ENCODE data around the gene KLHL13. TPM values are rescaled to one million over a fixed set of nuclear protein-coding genes. Genes with fewer than 3 reads are reported as not detected.
"Not testable (repeated sequence)": the region's sequence is repeated elsewhere in the genome, so short reads cannot be mapped to it uniquely, and the experiment has no call there.

Gene KLHL13
- total RNA-seq (1 to 10 TPM; 4.6 to 6.8 TPM), polyA plus RNA-seq (1 to 10 TPM; 2.3 to 3.2 TPM)
- long read RNA-seq, donor 1, partial matches to known transcripts, result 1 of 3 reads
- long read RNA-seq, donor 1, other reads (novel, unspliced or antisense), result 2 of 3 reads
- long read RNA-seq, donor 2, partial matches to known transcripts, result 0 of 4 reads
- long read RNA-seq, donor 2, other reads (novel, unspliced or antisense), result 2 of 4 reads

- no peaks in the 10 kb centered on the region for H3K4me1 ChIP-seq (ENCODE audit: control insufficient read depth in 1 of 2, insufficient read depth in 2 of 2, low read length in 2 of 2)
- no peaks in the 10 kb centered on the region for H3K36me3 ChIP-seq (ENCODE audit: control insufficient read depth in 1 of 2, insufficient read depth in 2 of 2, low read length in 1 of 2)
- intact Hi-C loops (cut with DNase I), result loop anchor here in 1 of 2 donors (10.0 kb wide), 1 partner anchor 108 kb away; no protein-coding TSS in a partner anchor
These were observed at the start of gene KLHL13 for GRCh38 chrX:118116713-118117550. Gene KLHL13 (minus strand): TSS chrX:118116810. CDS start chrX:118028473, 88,337 bp downstream.

GRCh38 chrX:118164138-118164537, 47.5 kb upstream of the KLHL13 start:
- DNase-seq (no peak), ATAC-seq (ENCODE audit: low FRiP score) (no peak)
- Histone ChIP-seq H3K4me3 (ENCODE audit: low read length in 2 of 2) (no peak overlapping the region), H3K4me1 (ENCODE audit: control insufficient read depth in 1 of 2, insufficient read depth in 2 of 2, low read length in 2 of 2) (no peaks in the 10 kb centered on the region), H3K9me3 (ENCODE audit: control insufficient read depth, low read length) (no peaks in the 10 kb centered on the region), H3K27me3 (ENCODE audit: control insufficient read depth in 1 of 2, insufficient read depth in 2 of 2, low read length in 1 of 2) (no peaks in the 10 kb centered on the region), H3K27ac (ENCODE audit: low read depth in 1 of 2, low read length in 2 of 2) (no peak overlapping the region), H3K36me3 (ENCODE audit: control insufficient read depth in 1 of 2, insufficient read depth in 2 of 2, low read length in 1 of 2) (no peaks in the 10 kb centered on the region)
- intact Hi-C loops (cut with DNase I), result no loop called here
- WGBS, 2 donors, result 86 to 97% methylated on average over 1 of the region's 1 CpG

More at GRCh38 chrX:118116713-118117550, at the start of gene KLHL13:
- Histone ChIP-seq H3K9me3 (ENCODE audit: control insufficient read depth, low read length) (no peaks in the 10 kb centered on the region), H3K27me3 (ENCODE audit: control insufficient read depth in 1 of 2, insufficient read depth in 2 of 2, low read length in 1 of 2) (no peaks in the 10 kb centered on the region), H3K27ac (ENCODE audit: low read depth in 1 of 2, low read length in 2 of 2) (peak within 1 kb of the TSS in 1 of 2 donors; percentile 61), H3K4me3 (ENCODE audit: low read length in 2 of 2) (peak within 1 kb of the TSS; percentile 36 to 82)
- peak; percentile 48 to 76 for DNase-seq
- ATAC-seq (ENCODE audit: low FRiP score), result peak; percentile 76
- WGBS, 2 donors, result 1 to 30% methylated on average over 34 to 41 of the region's 42 CpGs

GRCh38 chrX:118156953-118157608, 40.5 kb upstream of the KLHL13 start:
- WGBS, 2 donors, result 74 to 90% methylated on average over 7 of the region's 7 CpGs
- ATAC-seq (ENCODE audit: low FRiP score), result no peak
- H3K36me3 ChIP-seq (ENCODE audit: control insufficient read depth in 1 of 2, insufficient read depth in 2 of 2, low read length in 1 of 2), result no peaks in the 10 kb centered on the region
- H3K9me3 ChIP-seq (ENCODE audit: control insufficient read depth, low read length), result no peaks in the 10 kb centered on the region
- no peaks in the 10 kb centered on the region for H3K27me3 ChIP-seq (ENCODE audit: control insufficient read depth in 1 of 2, insufficient read depth in 2 of 2, low read length in 1 of 2)
- H3K4me1 ChIP-seq (ENCODE audit: control insufficient read depth in 1 of 2, insufficient read depth in 2 of 2, low read length in 2 of 2), result no peaks in the 10 kb centered on the region
- intact Hi-C loops (cut with DNase I), result no loop called here
- no peak overlapping the region for H3K4me3 ChIP-seq (ENCODE audit: low read length in 2 of 2)
- no peak for DNase-seq
- H3K27ac ChIP-seq (ENCODE audit: low read depth in 1 of 2, low read length in 2 of 2), result no peak overlapping the region

GRCh38 chrX:118156254-118156952, 39.8 kb upstream of the KLHL13 start:
- 84 to 87% methylated on average over 6 of the region's 6 CpGs for WGBS, 2 donors
- Histone ChIP-seq H3K9me3 (ENCODE audit: control insufficient read depth, low read length) (no peaks in the 10 kb centered on the region), H3K27ac (ENCODE audit: low read depth in 1 of 2, low read length in 2 of 2) (no peak overlapping the region), H3K27me3 (ENCODE audit: control insufficient read depth in 1 of 2, insufficient read depth in 2 of 2, low read length in 1 of 2) (no peaks in the 10 kb centered on the region), H3K4me3 (ENCODE audit: low read length in 2 of 2) (no peak overlapping the region), H3K36me3 (ENCODE audit: control insufficient read depth in 1 of 2, insufficient read depth in 2 of 2, low read length in 1 of 2) (no peaks in the 10 kb centered on the region), H3K4me1 (ENCODE audit: control insufficient read depth in 1 of 2, insufficient read depth in 2 of 2, low read length in 2 of 2) (no peaks in the 10 kb centered on the region)
- DNase-seq, result no peak
- intact Hi-C loops (cut with DNase I), result no loop called here
- no peak for ATAC-seq (ENCODE audit: low FRiP score)

- H3K4me1 ChIP-seq (ENCODE audit: control insufficient read depth in 1 of 2, insufficient read depth in 2 of 2, low read length in 2 of 2), result no peaks in the 10 kb centered on the region
- no peak overlapping the region for H3K27ac ChIP-seq (ENCODE audit: low read depth in 1 of 2, low read length in 2 of 2)
- H3K36me3 ChIP-seq (ENCODE audit: control insufficient read depth in 1 of 2, insufficient read depth in 2 of 2, low read length in 1 of 2), result no peaks in the 10 kb centered on the region
- intact Hi-C loops (cut with DNase I), result no loop called here
- ATAC-seq (ENCODE audit: low FRiP score) (no peak), DNase-seq (no peak)
- no peaks in the 10 kb centered on the region for H3K9me3 ChIP-seq (ENCODE audit: control insufficient read depth, low read length)
- H3K27me3 ChIP-seq (ENCODE audit: control insufficient read depth in 1 of 2, insufficient read depth in 2 of 2, low read length in 1 of 2), result no peaks in the 10 kb centered on the region
- H3K4me3 ChIP-seq (ENCODE audit: low read length in 2 of 2), result no peak overlapping the region
- 70% methylated on average over 1 of the region's 1 CpG for WGBS, 2 donors
These were observed 36.7 kb upstream of the KLHL13 start for GRCh38 chrX:118153270-118153669.

- intact Hi-C loops (cut with DNase I), result no loop called here
- Histone ChIP-seq H3K4me3 (ENCODE audit: low read length in 2 of 2) (no peak overlapping the region), H3K9me3 (ENCODE audit: control insufficient read depth, low read length) (no peaks in the 10 kb centered on the region), H3K27ac (ENCODE audit: low read depth in 1 of 2, low read length in 2 of 2) (no peak overlapping the region), H3K36me3 (ENCODE audit: control insufficient read depth in 1 of 2, insufficient read depth in 2 of 2, low read length in 1 of 2) (no peaks in the 10 kb centered on the region), H3K27me3 (ENCODE audit: control insufficient read depth in 1 of 2, insufficient read depth in 2 of 2, low read length in 1 of 2) (no peaks in the 10 kb centered on the region), H3K4me1 (ENCODE audit: control insufficient read depth in 1 of 2, insufficient read depth in 2 of 2, low read length in 2 of 2) (no peaks in the 10 kb centered on the region)
- ATAC-seq (ENCODE audit: low FRiP score) (no peak), DNase-seq (no peak)
- WGBS, 2 donors, result 22 to 23% methylated on average over 2 of the region's 2 CpGs
These were observed 36.1 kb upstream of the KLHL13 start for GRCh38 chrX:118152721-118153120.

GRCh38 chrX:118148737-118149136, 32.1 kb upstream of the KLHL13 start:
- Histone ChIP-seq H3K4me3 (ENCODE audit: low read length in 2 of 2) (no peak overlapping the region), H3K27ac (ENCODE audit: low read depth in 1 of 2, low read length in 2 of 2) (no peak overlapping the region), H3K27me3 (ENCODE audit: control insufficient read depth in 1 of 2, insufficient read depth in 2 of 2, low read length in 1 of 2) (no peaks in the 10 kb centered on the region), H3K36me3 (ENCODE audit: control insufficient read depth in 1 of 2, insufficient read depth in 2 of 2, low read length in 1 of 2) (no peaks in the 10 kb centered on the region), H3K4me1 (ENCODE audit: control insufficient read depth in 1 of 2, insufficient read depth in 2 of 2, low read length in 2 of 2) (no peaks in the 10 kb centered on the region), H3K9me3 (ENCODE audit: control insufficient read depth, low read length) (no peaks in the 10 kb centered on the region)
- intact Hi-C loops (cut with DNase I), result no loop called here
- WGBS, 2 donors, result 72 to 88% methylated on average over 1 of the region's 1 CpG
- ATAC-seq (ENCODE audit: low FRiP score) (no peak), DNase-seq (no peak)

- H3K36me3 ChIP-seq (ENCODE audit: control insufficient read depth in 1 of 2, insufficient read depth in 2 of 2, low read length in 1 of 2); ATAC-seq (ENCODE audit: low FRiP score); intact Hi-C loops (cut with DNase I); H3K4me1 ChIP-seq (ENCODE audit: control insufficient read depth in 1 of 2, insufficient read depth in 2 of 2, low read length in 2 of 2); H3K27me3 ChIP-seq (ENCODE audit: control insufficient read depth in 1 of 2, insufficient read depth in 2 of 2, low read length in 1 of 2); H3K27ac ChIP-seq (ENCODE audit: low read depth in 1 of 2, low read length in 2 of 2); H3K9me3 ChIP-seq (ENCODE audit: control insufficient read depth, low read length); H3K4me3 ChIP-seq (ENCODE audit: low read length in 2 of 2); DNase-seq: not testable (repeated sequence)
- 96% methylated on average over 3 of the region's 3 CpGs for WGBS, 2 donors
These were observed 31.2 kb upstream of the KLHL13 start for GRCh38 chrX:118147771-118148170.

All from aorta (tissue), 5 donors.